Activated CD8-positive, alpha-beta memory T cell treated with anti-CD3 and anti-CD28 coated beads, Interleukin-2, amount 50 U/mL, for 4 hours (primary cell): ENCODE measurements around the gene BPTF.
"Not testable (repeated sequence)": the region's sequence is repeated elsewhere in the genome, so short reads cannot be mapped to it uniquely, and the experiment has no call there.

Experiments used
- DNase-seq: peaks from one replicate; pipeline ENCODE4 v3.0.0-alpha.2; 2020

BPTF gene

DNA sequence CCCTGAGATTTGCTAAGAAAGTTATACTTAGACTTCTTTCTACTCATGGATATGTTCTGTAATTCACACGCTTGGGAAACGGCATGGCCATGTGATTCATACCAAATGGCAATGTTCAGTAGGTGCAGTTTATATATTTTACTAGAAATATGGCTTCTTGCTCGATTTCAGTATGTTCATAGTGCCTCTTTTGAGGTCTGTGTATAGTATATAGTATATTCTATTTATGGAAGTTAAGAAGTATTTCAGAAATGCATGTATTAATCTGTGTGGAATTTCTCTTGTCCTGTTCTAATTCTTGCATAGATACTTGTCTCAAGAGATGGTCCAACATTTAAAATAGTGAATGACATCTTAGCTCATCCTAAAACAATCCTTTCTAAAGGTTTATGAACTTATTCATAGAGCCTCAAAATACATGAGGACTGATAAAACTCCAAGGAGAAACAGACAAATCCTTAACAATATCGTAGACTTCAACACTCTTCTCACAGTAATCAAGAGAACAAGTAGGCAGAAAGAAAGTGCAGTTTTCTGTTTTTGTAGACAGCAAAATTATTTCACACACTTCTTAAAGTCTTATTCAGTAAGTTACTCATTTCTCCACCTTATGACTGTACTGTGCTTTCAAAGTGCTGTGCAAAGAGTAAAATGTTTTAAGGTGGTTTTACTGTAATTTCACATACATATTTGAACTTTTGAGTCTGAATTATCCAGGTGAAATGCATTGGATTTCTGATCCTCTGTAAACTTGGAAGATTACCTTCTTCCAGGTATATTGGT lies 11.1 kb downstream of the BPTF start:
- DNase-seq = no peak

DNA sequence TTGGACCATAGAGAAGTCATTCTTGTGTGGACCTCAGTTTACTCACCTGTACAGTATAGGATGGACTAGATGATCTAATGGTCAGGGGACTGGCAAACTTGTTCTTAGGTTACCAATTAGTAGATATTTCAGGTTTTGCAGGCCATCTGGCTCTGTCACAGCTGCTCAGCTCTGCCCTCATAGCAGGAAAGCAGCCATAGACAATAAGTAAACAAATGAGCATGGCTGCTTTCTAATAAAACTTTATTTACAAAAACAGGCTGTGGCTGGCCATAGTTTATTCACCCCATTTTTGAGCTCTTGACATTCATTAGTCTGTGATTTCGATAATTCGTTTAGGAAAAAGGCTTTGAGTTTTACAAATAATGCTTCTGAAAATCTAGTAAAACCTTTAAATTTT lies 12.7 kb downstream of the BPTF start:
- no peak for DNase-seq

DNA sequence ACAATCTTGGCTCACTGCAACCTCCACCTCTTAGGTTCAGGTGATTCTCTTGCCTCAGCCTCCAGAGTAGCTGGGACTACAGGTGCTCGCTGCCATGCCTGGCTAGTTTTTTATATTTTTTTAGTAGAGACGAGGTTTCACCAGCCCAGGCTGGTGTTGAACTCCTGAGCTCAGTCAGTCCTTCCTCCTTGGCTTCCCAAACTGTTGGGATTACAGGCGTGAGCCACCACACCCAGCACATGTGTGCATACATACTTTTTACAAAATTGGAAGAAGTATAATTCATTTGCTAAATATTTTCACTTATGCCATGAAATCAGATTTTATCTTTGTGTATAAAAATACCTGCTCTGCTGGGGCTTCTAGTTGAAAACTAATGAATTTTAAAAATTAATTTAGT lies 13.2 kb downstream of the BPTF start:
- no peak for DNase-seq

DNA sequence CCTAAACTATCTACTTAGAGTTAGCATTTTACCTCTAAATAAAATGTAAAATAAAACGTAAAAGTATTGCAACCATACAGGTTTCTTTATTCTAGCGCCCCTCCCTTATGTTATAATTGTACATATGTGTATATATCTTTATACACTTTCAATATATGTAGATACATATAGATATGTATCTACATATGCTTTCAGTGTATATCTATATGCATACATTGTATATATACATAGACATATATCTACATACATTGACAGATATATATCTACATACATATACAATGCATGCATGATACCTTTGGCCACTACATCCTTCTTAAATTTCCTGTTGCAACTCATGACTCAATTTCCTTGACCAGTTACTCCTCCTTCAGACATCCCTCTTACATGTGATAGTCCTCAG lies 16.7 kb downstream of the BPTF start:
- no peak for DNase-seq

DNA sequence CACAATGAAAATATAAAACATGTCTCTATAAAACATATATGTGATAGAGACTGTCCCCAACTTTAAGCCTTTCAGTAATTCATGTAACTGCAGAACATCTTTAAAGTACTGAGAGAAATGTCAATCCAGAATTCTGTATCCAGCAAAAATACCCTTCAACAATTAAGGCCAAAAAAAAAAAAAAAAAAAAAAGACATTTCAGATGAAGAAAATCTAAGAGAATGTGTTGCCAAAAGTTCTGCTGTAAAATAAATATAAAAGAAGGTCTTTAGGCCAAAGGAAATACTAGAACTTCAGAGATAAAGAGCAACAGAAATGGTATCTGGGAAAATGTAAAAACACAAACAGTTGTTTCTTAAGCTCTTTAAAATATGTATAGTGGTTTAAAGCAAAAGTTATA lies 17.3 kb downstream of the BPTF start:
- DNase-seq = no peak

DNA sequence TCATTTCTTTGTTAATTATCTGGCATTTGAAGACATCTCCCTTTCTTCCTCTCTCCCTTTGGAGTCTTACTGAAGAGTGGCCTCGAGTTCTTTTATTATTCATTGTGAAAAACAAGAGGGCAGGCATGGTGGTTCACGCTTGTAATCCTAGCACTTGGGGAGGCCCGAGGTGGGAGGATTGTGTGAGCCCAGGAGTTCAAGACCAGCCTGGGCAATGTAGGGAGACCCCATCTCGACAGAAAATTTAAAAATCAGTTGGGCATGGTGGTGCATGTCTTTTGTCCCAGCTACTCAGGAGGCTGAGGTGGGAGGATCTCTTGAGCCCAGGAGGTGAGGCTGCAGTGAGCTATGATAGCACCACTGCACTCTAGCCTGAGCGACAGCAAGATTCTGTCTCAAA lies 20.1 kb downstream of the BPTF start:
- no peak for DNase-seq

DNA sequence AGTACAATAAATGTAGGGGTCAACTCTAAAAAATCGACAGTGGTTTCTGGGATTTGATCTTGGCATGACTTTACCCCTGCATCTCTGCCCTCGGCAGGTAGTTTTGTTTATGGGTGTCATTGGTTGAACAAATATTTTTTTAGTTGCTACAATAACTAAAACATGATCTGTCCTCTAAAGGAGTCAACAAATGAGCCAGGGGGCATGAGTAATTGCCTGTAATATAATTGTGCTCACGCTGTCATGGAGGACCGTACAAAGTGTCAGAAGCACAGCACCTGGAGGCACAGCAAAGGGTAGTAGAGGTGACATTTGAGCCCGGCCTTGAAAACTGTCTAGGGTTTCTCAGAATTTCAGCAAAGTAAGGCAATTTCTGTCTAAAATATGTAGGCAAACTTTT lies 22.9 kb downstream of the BPTF start:
- DNase-seq = not testable (repeated sequence)

DNA sequence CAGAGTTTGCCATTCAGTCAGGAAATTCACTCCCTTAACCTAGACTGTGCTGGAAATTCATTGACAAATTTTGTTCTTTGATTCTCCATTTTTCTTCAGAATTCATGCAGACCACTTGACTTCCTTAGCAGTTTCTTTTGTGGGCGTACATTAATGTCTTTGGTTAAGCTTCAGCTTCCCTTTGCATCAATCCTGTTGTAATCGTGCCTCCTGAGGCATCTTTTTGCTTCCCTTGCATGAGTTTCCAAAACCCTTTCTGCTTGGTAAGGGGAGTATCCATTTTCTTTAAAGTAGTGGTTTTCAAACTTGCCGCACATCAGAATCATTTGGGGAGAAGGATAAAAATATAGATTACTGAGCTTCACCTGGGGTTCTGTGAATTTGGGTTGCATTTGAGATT lies 23.5 kb downstream of the BPTF start:
- DNase-seq = not testable (repeated sequence)

DNA sequence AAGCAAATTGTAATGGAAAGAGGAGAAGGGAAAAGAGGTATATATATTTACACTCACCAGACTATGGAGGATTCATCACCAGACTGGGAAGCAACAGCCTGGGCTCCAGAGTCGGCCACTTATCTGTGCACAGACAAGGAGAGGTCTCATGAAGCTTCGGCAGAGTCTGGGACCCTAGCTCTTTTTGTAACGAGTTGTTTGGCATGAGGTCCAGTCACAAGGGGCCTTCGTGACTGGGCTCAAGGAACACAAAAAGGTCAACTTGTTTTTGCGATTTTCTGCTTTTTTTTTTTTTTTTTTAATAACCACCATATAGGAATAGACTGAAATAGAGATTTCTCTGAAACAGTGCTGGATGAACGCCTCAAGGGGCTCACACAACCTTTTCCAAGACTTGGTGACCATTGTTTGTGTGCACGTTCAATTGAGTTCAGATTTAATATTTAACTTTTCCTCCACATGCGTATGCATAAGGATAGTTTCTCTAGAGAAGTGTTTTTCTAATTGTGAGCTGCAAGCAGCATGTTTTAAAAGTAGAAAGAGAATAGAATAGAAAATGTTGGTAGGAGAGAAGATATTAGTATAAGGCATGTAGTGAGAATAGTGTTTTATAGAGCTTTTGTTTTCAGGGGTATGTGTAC lies 25.8 kb downstream of the BPTF start:
- no peak for DNase-seq

DNA sequence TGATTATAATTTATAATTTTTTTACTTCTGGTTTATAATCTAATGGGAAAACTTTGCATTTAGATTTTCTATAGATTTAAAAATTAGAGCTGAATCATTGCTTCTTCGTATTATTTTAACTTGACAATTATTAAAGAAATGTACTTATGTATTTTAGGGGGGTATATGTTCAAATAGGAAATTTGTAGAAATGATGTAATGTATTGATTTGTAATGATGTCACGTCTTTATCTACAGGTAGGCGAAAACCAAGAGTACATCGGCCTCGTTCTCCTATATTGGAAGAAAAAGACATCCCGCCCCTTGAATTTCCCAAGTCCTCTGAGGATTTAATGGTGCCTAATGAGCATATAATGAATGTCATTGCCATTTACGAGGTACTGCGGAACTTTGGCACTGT lies 28.4 kb downstream of the BPTF start:
- DNase-seq = no peak

DNA sequence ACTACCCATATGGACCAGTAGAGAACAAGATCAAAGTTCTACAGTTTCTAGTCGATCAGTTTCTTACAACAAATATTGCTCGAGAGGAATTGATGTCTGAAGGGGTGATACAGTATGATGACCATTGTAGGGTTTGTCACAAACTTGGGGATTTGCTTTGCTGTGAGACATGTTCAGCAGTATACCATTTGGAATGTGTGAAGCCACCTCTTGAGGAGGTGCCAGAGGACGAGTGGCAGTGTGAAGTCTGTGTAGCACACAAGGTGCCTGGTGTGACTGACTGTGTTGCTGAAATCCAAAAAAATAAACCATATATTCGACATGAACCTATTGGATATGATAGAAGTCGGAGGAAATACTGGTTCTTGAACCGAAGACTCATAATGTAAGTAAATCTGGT lies 29.1 kb downstream of the BPTF start:
- DNase-seq = no peak

DNA sequence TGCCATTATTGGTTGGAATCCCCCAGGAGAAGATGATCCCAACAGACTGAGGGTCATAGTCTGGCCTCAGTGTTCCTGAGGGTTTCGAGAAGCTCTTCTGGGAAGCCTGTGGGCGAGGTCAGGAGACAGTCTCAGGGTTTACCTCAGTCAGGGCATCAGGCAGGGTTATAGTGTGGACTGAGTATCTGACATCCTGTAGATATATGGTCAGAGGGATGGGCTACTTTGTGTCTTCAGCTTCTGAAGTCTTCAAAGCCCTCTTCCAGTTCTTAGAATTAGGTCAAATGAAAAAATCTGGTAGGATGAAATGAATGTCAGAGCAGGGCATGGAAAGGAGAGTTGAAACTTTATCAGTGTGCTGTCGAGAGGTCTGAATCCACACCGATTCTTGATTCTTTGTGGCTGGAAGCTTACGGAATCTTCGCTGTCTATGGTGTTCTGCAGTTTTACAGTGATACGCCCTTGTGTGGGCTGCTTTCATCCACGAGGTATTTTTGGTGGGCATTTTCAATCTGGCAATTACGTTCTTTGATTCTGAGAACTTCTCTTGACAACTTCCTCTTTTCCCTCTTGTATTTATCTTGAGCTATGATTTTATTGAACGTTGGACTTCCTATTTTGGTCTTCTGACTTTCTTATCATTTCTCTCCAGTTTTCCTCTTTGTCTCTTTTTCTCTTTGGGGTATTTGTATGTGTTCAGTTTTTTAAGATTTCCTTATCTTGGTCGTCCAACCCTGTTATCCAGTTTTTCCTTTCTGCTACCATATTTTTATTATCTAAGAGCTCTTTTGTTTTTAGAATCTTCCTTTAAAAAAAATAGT lies 30.4 kb downstream of the BPTF start:
- DNase-seq = no peak

DNA sequence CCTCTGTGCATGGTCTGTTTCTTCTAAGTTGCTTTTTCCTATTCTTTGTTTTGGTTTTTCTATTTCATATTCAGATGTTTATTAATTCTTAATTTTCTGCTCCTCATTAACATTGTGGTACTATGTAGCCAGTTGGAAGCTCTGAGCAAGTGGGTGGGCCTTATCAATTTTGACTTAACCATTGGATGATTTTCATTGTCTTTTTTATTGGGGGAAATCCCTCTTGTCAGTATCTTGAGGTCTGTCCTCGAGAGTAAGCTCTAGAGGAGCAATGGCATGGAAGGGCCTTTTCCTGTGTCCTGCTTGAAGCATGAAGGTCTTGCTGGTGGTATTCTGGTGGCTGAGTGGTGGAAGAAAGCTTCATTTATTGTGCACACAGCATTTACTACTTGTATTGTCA lies 31.1 kb downstream of the BPTF start:
- DNase-seq = not testable (repeated sequence)

DNA sequence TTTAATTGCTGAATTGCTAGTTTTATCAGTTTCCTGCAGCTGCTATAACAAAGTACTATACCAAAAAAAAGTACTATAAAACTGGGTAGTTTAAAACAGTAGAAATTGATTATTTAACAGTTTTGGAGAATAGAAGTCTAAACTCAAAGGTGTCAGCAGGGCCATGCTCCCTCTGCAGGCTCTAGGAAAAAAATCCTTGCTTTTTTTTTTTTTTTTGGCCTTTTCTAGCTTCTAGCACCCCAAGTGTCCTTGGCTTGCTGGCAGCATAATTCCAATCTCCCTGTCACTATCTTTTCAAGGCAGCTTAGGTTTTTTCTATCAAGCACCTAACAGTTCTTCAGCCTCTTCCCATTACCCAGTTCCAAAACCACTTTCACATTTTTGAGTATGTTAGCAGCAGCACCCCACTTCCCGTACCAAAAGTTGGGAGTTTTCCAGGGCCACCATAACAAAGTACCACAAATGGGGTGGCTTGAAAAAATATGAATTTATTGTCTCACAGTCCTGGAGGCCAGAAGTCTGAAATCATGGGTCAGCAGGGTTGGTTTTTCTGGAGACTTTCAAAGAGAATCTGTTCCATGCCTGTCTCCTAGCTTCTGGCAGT lies 37.4 kb downstream of the BPTF start:
- no peak for DNase-seq

DNA sequence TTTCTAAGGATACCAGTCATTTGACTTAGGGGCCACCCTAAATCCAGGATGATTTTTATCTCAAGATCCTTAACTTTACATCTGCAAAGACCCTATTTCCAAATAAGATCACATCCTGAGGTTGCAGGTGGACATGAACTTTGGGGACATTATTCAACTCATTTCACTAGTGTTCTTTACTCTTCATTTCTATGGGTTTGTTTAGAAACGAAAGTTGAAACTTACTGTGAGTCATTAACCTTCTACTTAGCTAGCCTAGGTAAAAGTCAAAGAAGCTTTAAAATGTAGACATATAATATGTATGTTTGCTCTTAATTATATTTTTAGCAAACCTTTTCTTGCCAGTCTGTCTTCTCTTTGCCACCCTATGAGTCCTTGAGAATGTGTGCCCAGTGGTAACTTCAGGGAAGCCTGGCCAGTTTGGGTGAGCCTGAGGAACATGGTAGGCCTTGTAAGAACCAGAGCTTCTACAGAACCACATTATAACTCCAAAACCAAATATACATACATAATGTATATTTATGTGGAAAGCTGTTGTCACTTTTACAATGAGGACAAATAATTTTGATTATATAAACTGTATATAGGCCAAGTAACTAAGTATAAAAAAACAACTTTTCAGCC lies 38.4 kb downstream of the BPTF start:
- no peak for DNase-seq

DNA sequence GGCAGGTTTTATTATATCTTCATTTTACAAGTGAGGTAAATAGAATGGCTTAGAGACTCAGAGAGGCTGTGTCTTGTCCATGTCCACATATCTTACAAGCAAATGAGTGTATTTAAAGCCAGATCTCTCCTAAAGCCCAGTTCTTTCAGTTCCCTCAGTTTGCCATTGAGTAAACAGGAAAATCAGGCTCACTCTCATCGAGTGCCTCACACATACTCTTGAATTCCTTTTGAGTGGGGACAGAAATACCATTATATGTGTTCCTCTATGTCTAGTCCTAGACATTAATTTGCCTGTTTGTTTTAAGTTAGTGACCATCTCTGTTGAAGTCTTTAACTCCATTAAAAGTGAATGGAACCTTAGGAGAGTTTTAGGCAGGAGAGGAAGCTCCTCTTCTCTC lies 40.1 kb downstream of the BPTF start:
- no peak for DNase-seq

DNA sequence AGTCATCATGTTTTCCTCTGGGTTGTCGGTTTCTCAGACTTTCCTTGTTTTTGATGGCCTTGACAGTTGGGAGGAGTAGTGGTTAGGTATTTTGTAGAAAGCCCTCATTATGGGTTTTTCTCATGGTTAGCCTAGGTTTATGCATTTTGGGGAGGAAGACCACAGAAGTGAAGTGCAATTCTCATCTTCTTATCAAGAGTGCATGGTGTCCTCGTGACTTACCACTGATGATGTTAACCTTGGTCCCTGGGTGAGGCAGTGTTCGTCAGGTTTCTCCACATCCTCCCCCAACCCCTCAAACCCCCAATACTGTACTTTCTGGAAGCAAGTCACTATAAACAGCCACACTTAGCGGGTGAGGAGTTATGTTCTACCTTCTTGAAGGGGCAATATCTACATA lies 42.3 kb downstream of the BPTF start:
- no peak for DNase-seq

DNA sequence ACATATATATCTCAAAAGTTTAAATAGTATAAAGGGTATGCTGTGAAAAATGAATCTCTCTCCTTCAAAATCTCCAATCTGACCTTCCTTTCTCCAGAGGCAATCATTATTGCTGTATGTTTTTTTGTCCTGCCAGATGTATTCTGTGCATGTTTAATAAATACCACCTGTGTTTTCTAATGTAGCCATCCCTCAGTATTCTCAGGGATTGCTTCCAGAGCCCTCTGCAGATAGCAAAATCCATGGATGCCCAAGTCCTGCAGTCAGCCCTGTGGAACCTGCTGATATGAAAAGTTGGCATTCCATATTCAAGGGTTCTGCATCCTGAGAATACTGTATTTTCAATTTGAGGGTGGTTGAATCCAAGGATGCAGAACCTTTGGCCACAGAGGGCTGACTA lies 42.9 kb downstream of the BPTF start:
- no peak for DNase-seq

DNA sequence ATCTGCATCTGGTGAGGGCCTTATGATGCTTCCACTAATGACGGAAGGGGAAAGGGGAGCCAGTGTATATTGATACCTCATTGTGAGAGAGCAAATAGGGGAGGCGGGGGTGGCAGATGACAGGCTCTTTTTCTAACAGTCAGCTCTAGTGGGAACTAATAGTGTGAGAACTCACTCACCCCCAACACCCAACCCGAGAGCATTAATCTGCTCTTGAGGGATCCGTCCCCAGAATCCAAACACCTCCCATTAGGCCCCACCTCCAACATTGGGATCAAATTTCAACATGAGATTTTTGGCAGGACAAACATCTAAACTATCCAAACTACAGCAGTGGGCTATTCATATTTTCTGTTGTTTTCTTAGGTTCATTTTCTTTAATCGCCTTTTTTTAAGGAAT lies 54.4 kb downstream of the BPTF start:
- DNase-seq = no peak

DNA sequence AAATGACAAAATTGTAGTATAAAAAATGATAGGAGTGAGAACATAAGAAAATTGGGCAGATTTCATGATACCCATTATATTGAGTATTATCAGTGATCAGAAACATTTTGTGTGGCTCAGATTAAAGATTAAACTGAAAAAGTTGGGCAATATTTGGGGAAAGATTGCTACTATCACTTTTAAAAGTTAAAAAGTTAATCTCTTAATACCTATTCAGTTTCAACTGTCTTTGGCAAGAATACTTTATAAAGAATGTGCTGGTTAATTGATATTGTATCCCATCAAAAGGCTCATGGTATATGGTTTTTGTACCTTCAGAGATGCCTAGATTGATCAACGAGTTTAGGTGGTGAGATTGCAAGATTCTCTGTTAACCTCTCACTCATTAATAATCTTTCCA lies 55.8 kb downstream of the BPTF start:
- no peak for DNase-seq

DNA sequence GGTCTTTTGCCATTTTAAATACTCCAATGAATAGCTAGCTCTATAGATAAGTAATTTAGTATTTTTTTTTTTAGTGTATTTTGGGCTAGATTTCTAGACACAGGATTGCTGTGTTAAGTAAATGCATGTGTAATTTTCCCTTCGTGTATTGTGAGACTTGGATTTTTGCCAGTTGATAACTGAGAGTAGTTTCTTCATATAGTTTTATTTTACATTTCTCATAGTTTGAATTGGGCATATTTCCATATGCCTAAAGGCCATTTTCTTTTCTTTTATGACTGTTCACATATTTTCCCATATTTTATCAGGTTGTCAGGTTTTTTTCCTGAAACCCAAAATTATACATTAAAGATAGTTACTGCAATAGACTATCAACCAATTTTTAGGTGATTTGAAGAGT lies 59.4 kb downstream of the BPTF start:
- no peak for DNase-seq

DNA sequence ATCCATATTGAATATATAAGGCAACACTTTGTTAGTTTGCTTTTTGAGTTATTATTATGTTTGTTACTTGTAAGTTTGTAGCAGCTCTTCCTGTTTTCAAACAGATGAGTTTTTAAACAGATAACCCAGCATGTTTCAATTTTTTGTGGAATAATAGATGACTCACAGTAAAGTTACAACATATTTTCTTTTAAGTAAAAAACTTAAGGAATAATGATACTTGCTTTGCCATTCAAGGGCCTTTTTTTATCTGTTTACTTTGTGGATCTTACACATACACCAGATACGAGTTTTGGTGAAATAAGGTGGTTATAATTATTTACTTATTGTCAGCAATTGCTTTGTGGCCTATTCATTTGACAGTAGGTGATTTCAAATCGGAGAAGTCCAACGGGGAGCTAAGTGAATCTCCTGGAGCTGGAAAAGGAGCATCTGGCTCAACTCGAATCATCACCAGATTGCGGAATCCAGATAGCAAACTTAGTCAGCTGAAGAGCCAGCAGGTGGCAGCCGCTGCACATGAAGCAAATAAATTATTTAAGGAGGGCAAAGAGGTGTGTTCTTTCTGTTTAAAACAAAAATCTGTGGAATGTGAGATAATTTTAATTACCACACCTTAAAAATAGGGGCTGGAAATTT lies 66.3 kb downstream of the BPTF start:
- no peak for DNase-seq
